LHCN-M2 (cell line): ENCODE data around the gene ITPKA. TPM values are rescaled to one million over a fixed set of nuclear protein-coding genes. Genes with fewer than 3 reads are reported as not detected.
"Not testable (repeated sequence)": the region's sequence is repeated elsewhere in the genome, so short reads cannot be mapped to it uniquely, and the experiment has no call there.

Source experiments
- DNase-seq: peaks from one replicate; pipeline ENCODE4 v3.0.0-alpha.2; 2012; ENCODE audit warnings: low read depth
- polyA plus RNA-seq: library from polyadenylated mRNA; unstranded; fragments of >200 nt; gene quantifications from one replicate; pipeline ENCODE4 v1.2.1, GENCODE V29; 2012; ENCODE audit warnings: missing spikeins
- total RNA-seq: library from RNA; depleted of rRNA; stranded (reverse); fragments of >200 nt; gene quantifications from 2 replicates; pipeline ENCODE4 v1.2.3, GENCODE V29; 2014; rRNA removed

The ITPKA gene
- 12.5 and 14.2 TPM in 2 replicates for total RNA-seq
- 3.3 TPM for polyA plus RNA-seq

- peak; percentile 81 for DNase-seq
Measured at GRCh38 chr15:41493205-41493901, at the start of gene ITPKA. Gene ITPKA, plus strand, starts transcription at chr15:41493874. Its CDS starts 54 bp downstream, at chr15:41493928.

- DNase-seq = no peak
Measured at GRCh38 chr15:41445399-41445798, 48.3 kb upstream of the ITPKA start.

DNA sequence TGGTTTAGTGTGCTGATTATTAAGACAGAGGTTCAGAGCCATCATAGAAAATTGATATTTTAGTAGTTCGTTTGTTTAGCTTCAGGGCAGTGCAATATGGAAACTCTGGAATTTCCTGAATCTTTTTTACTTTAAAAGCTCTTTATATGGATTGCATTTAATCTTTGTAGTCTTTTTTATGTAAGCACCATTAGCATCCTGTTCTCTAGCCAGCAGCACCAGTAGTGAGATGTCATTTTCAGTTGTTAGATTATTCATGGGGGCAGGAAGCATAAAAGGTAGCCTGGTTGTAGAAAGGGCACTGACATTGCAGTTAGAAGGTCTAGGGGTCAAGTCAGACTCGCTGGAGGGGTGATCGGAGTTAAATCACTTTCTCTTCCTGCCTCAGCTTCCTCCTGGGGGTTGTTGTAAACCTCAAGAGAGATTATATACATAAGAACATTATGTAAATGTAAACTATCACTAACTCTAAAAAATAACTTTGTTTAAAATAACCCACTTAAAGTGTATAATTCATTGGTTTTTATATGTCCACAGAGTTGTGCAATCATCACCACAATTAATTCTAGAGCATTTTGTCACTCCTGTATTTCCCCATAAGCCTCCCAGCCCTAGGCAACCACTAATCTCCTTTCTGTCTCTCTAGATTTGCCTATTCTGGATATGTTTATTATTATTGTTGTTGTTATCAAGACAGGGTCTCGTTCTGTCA is 31.4 kb upstream of the ITPKA start:
- no peak for DNase-seq

- DNase-seq = no peak
Measured at GRCh38 chr15:41464889-41465580, 28.6 kb upstream of the ITPKA start.

DNA sequence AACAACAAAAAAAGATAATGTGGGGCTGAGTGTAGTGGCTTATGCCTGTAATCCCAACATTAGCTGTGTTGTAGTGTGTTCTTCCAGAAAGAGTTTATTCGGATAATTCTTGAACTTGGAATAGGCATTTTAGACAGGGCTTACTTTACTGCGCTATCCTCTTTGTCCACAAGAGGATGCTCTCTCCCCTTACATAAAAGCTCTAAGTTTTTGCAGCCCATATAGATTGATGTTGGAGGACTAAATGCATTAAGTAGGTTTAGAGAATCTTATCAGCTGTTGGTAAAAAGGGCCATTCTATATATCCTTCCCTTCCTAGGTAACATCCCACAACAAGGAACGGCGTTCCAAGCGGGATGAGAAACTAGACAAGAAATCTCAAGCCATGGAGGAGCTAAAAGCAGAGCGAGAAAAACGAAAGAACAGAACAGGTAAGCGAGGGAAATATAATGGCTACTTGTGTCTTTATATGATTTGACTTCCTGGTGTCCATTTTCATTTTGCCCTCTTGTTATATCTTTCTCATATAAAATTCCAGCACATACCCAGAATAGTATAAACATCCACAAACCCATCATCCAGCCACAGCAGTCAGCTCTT is 27.8 kb upstream of the ITPKA start:
- peak; percentile 54 for DNase-seq

- no peak for DNase-seq
Measured at GRCh38 chr15:41466711-41467110, 27.0 kb upstream of the ITPKA start.

DNA sequence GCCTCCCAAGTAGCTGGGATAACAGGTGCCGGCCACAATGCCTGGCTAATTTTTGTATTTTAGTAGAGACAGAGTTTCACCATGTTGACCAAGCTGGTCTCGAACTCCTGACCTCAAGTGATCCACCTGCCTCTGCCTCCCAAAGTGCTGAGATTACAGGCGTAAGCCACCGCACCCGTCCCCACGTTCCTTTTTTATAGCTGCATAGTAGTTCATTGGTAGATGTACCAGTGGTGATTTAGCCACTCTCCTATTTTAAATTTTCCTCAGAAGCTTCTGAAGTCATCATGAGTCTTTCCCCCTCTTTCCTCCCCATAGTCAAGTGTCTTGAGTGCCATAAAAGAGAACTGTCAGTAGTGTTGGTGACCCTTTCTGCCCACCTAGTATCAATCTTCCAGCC is 24.0 kb upstream of the ITPKA start:
- DNase-seq = not testable (repeated sequence)

- no peak for DNase-seq
Measured at GRCh38 chr15:41473418-41473817, 20.3 kb upstream of the ITPKA start.

GRCh38 chr15:41474436-41474835 is 19.2 kb upstream of the ITPKA start:
- DNase-seq = no peak

- DNase-seq = no peak
Measured at GRCh38 chr15:41474941-41475340, 18.7 kb upstream of the ITPKA start.

GRCh38 chr15:41476416-41477048 is 17.1 kb upstream of the ITPKA start:
- DNase-seq = no peak

- DNase-seq = no peak
Measured at GRCh38 chr15:41480396-41481140, 13.1 kb upstream of the ITPKA start.

DNA sequence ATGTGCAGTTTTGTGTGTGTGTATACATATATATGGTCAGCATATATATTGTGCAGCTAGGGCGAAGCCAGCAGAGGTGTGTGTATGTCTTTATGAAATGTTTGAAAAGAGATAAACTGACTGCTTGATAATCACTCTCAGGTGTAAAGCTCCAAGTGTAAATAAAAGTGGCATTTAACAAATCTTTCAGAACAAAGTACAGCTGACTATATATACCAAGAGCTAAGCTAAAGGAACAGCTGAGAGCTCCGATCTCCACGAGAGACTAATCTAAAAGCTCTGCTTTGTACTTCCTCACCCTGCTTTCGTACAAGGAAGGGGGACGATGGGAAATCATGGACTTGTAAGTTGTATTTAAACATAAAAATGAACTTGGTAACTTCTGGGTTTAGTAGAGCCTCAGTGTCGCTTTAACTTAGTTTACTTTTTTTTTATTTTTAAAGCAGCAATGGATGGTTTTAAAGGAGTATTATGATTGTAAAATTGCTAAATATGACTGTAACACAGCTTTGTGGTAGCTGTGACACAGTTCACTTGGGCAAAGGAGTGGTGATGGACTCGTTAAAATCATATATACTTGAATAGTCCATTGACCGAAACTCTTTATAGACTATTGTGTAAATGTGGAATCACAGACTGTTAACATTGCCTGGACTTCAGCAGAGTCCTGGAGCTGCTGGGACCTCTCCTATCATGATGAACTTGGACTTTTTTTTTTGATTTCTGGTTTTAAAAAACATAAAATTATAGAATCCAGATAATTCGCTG is 11.4 kb upstream of the ITPKA start:
- DNase-seq = no peak

DNA sequence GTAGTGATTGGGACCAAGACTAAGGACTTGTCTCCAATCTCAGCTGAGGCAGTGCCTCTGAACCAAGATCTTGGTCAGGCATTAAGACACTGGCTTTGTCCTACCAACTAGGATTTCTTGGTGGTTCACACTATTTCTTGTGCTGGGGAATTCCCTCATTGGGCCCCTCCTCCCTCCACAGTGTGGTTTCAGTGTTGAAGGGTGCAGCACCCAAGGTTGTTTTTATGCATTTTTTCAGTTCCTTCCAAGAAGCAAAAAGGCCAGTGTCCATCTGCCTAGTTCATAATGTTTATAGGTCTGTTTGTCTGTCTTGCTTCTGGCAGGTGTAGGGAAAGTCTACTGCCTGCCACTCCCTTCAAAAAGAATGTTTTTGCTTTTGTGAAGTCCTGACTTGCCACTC is 10.6 kb upstream of the ITPKA start:
- no peak for DNase-seq

- no peak for DNase-seq
Measured at GRCh38 chr15:41483519-41483918, 10.2 kb upstream of the ITPKA start.

DNA sequence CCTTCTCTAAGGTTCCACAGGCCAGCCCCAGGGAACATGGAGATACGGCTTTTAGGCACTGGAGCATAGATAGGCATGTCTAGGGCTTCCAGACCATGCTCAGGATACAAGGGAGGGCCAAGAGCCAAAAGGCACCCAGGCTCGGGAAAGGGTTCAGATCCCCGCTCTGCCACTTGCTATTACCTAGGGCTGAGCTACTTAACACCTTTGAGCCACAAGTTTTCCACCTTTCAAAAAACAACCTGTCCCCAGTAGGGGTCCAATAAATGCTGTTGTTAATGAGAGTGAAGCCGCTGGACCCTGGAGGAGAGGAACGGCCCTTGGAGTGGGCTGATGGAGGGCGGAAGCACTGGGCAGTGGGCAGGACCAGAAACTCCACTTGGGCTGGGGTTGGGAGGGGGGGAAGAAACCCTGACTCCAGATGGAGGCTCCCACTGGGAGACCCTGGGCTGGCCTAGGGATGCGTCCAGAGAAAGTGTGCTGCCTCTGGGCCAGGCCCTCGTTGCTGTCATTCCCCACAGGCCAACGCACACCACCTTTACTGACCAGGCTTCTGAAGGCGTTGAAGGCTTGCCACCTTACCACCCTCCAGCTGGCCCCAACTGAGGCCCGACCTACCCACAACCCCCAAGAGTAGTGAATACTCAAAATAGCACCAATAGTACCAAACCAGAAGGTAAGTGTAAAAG is 8.6 kb upstream of the ITPKA start:
- no peak for DNase-seq

GRCh38 chr15:41486286-41486685 is 7.4 kb upstream of the ITPKA start:
- DNase-seq = no peak

DNA sequence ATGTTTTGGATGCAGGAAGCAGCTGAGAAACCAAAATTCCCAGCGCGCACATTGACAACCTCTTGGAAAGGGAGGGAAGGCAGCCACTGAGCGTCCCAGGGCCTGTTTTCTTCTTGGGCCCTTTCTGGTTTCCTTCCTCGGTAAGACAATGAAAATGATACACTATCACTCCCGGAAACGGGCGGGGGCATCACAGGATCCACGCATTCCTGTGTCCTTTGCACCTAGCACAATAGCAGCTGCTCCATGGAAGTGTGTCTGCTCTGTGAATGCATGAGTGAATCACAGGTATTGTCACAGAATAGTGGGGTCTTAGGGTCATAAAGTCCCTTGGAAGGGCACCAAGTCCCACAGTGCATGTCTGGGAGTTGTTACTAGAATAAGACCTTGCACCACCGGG is 6.3 kb upstream of the ITPKA start:
- DNase-seq = no peak

- peak; percentile 47 for DNase-seq
Measured at GRCh38 chr15:41487802-41488201, 5.9 kb upstream of the ITPKA start.

DNA sequence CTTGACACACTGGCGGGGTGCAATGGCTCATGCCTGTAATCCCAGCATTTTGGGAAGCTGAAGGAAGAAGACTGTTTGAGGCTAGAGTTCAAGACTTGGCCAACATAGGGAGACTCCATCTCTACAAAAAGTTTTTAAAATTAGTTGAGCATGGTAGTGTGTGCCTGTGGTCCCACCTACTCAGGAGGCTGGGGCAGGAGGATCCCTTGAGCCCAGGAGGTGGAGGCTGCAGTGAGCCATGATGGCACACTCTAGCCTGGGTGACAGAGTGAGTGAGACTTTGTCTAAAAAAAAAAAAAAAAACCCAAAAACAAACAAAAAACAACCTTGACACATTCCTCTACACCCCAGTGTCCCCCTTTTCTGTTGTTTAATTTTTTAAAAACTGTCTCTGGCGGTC is 4.0 kb upstream of the ITPKA start:
- no peak for DNase-seq
